Trophoblast cell (in vitro differentiated cells and primary cell): ENCODE measurements around the gene CENPX.

Source experiments
- DNase-seq, 2 donors: peaks; one replicate each; pipeline ENCODE4 v3.0.0-alpha.2; 2016
- H2AFZ ChIP-seq: 2 replicates; pipeline ENCODE4 v1.6.1; 2013; ENCODE audit warnings: low read length, moderate library complexity, mild to moderate bottlenecking; ENCODE audit not compliant: insufficient read depth, poor library complexity
- H2AK5ac ChIP-seq: 2 replicates; pipeline ENCODE4 v1.6.1; 2013; ENCODE audit warnings: mild to moderate bottlenecking, low read length
- H2BK120ac ChIP-seq: 2 replicates; pipeline ENCODE4 v1.6.1; 2013; ENCODE audit warnings: low read length, mild to moderate bottlenecking, moderate library complexity; ENCODE audit not compliant: insufficient read depth, poor library complexity
- H2BK12ac ChIP-seq: 2 replicates; pipeline ENCODE4 v1.6.1; 2013; ENCODE audit warnings: mild to moderate bottlenecking, low read length, moderate library complexity
- H2BK5ac ChIP-seq: 2 replicates; pipeline ENCODE4 v1.6.1; 2013; ENCODE audit warnings: low read length, low read depth, moderate library complexity, mild to moderate bottlenecking; ENCODE audit not compliant: poor library complexity
- H3K14ac ChIP-seq: 2 replicates; pipeline ENCODE4 v1.6.1; 2013; ENCODE audit warnings: mild to moderate bottlenecking, low read length
- H3K18ac ChIP-seq: 2 replicates; pipeline ENCODE4 v1.6.1; 2013; ENCODE audit warnings: mild to moderate bottlenecking, low read length
- H3K23ac ChIP-seq: 2 replicates; pipeline ENCODE4 v1.6.1; 2013; ENCODE audit warnings: low read length
- H3K27ac ChIP-seq: 2 replicates; pipeline ENCODE4 v1.5.1; 2013; ENCODE audit warnings: low read depth, mild to moderate bottlenecking, inconsistent platforms, low read length, moderate library complexity
- H3K27me3 ChIP-seq: 2 replicates; pipeline ENCODE4 v1.6.1; 2013; ENCODE audit warnings: inconsistent platforms, mild to moderate bottlenecking, low read length, moderate library complexity; ENCODE audit not compliant: insufficient read depth
- H3K36me3 ChIP-seq, 2 experiments: 1 replicate in 1 of 2; 2 replicates in 1 of 2; pipeline ENCODE4 v1.6.1; 2013; ENCODE audit warnings: low read length in 2 of 2, mild to moderate bottlenecking in 2 of 2, moderate library complexity in 1 of 2; ENCODE audit not compliant: insufficient read depth in 2 of 2, control insufficient read depth in 1 of 2
- H3K4ac ChIP-seq: 2 replicates; pipeline ENCODE4 v1.6.1; 2013; ENCODE audit warnings: low read depth, mild to moderate bottlenecking, low read length, moderate library complexity
- H3K4me1 ChIP-seq, 2 experiments: 1 replicate in 1 of 2; 2 replicates in 1 of 2; pipeline ENCODE4 v1.6.1; 2013; ENCODE audit warnings: low read length in 2 of 2, mild to moderate bottlenecking in 2 of 2, moderate library complexity in 1 of 2; ENCODE audit not compliant: insufficient read depth in 2 of 2, control insufficient read depth in 1 of 2
- H3K4me2 ChIP-seq: 2 replicates; pipeline ENCODE4 v1.6.1; 2013; ENCODE audit warnings: inconsistent platforms, mild to moderate bottlenecking, low read length, moderate library complexity
- H3K4me3 ChIP-seq: 2 replicates; pipeline ENCODE4 v1.5.1; 2013; ENCODE audit warnings: mild to moderate bottlenecking, low read depth, low read length, inconsistent platforms
- H3K79me1 ChIP-seq: one replicate; pipeline ENCODE4 v1.6.1; 2013; ENCODE audit warnings: low read length
- H3K79me2 ChIP-seq: 2 replicates; pipeline ENCODE4 v1.6.1; 2013; ENCODE audit warnings: low read length, mild to moderate bottlenecking; ENCODE audit not compliant: control insufficient read depth, insufficient read depth, poor library complexity
- H3K9ac ChIP-seq: 2 replicates; pipeline ENCODE4 v1.6.1; 2013; ENCODE audit warnings: mild to moderate bottlenecking, low read length
- H3K9me3 ChIP-seq: 2 replicates; pipeline ENCODE4 v1.6.1; 2013; ENCODE audit warnings: low read depth, mild to moderate bottlenecking, control low read depth, inconsistent platforms, low read length; ENCODE audit not compliant: insufficient read depth
- H4K12ac ChIP-seq: 2 replicates; pipeline ENCODE4 v1.6.1; 2013; ENCODE audit warnings: low read depth, mild to moderate bottlenecking, low read length, moderate library complexity
- H4K8ac ChIP-seq: 2 replicates; pipeline ENCODE4 v1.6.1; 2013; ENCODE audit warnings: low read depth, mild to moderate bottlenecking, low read length, moderate library complexity
- H4K91ac ChIP-seq: one replicate; pipeline ENCODE4 v1.6.1; 2013; ENCODE audit warnings: low read depth, mild to moderate bottlenecking, low read length, moderate library complexity
- WGBS: extraction: QIAGEN DNeasy Blood & Tissue Kit; methylation state at CpG from one replicate; pipeline ENCODE4 v1.1.7; 2013; ENCODE audit warnings: missing lambda C conversion rate; ENCODE audit not compliant: insufficient read length, insufficient coverage; ENCODE audit errors: extremely low coverage; 5-methylcytosine and 5-hydroxymethylcytosine counted together

The CENPX gene

DNA sequence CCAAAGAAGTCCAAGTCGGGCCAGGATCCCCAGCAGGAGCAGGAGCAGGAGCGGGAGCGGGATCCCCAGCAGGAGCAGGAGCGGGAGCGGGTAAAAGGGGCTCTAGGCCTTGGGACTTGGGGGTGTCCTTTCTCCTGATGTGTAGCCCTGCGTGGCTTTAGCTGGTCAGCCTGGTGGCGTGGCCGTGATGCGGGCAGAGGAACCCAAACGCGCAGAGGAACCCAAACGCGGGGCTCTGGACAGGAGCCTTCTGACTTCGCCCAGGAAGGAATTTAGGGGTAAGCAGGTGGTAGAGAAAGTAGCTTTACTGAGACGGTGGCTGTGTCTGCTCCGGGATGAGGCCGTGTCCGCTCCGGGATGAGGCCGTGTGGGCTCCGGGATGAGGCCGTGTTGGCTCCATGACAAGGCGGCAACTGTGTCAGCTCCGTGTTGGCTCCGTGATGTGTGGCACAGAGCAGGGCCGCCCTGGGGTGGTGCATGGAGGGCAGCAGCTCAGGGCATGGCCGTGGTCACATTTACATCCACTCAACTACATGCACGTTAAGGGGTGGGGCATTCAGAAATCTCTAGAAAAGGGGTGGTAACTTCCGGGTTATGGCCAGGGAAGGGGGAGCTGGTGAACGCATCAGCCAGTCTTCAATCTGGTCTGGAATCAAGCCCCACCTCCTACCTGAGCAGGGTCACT lies 25.8 kb downstream of the CENPX start:
- no peak overlapping the region for H3K4me2 ChIP-seq
- no peak overlapping the region for H4K91ac ChIP-seq
- H4K8ac ChIP-seq, result no peak overlapping the region
- H3K23ac ChIP-seq, result no peak overlapping the region
- no peak overlapping the region for H2AFZ ChIP-seq
- peaks cover 7% of the 10 kb centered on the region for H3K79me1 ChIP-seq
- H3K36me3 ChIP-seq, result peaks cover 4 to 12% of the 10 kb centered on the region in 2 experiments
- H3K4me3 ChIP-seq, result no peak overlapping the region
- no peak overlapping the region for H3K14ac ChIP-seq
- H3K9ac ChIP-seq, result no peak overlapping the region
- H3K4me1 ChIP-seq, result peaks cover 9 to 13% of the 10 kb centered on the region in 2 experiments
- H3K4ac ChIP-seq, result no peak overlapping the region
- no CpG with 5 or more reads among the region's 30 CpGs for WGBS
- DNase-seq, result peak in 1 of 2 donors; percentile 58
- no peaks in the 10 kb centered on the region for H3K79me2 ChIP-seq
- H2BK12ac ChIP-seq, result no peak overlapping the region
- no peak overlapping the region for H2BK5ac ChIP-seq
- H3K18ac ChIP-seq, result no peak overlapping the region
- H2BK120ac ChIP-seq, result no peak overlapping the region
- no peak overlapping the region for H3K27ac ChIP-seq
- H2AK5ac ChIP-seq, result no peak overlapping the region
- H3K27me3 ChIP-seq, result no peaks in the 10 kb centered on the region
- no peaks in the 10 kb centered on the region for H3K9me3 ChIP-seq
- no peak overlapping the region for H4K12ac ChIP-seq

DNA sequence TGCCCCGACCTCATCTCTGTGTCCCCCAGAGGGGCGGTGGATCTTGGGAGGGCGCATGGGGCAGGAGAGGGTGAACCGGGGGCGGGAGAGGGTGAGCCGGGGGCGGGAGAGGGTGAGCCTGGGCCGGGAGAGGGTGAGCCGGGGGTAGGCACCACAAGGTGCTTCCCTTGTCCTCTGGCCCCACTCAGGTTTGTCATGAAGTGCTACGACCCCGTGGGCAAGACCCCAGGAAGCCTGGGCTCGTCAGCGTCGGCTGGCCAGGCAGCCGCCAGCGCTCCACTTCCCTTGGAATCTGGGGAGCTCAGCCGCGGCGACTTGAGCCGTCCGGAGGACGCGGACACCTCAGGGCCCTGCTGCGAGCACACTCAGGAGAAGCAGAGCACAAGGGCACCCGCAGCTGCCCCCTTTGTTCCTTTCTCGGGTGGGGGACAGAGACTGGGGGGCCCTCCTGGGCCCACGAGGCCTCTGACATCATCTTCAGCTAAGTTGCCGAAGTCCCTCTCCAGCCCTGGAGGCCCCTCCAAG lies 26.4 kb downstream of the CENPX start:
- Histone ChIP-seq H3K4me3 (no peak overlapping the region), H3K4me2 (no peak overlapping the region), H2AK5ac (no peak overlapping the region), H3K79me1 (peaks cover 8% of the 10 kb centered on the region), H3K23ac (no peak overlapping the region), H4K8ac (no peak overlapping the region), H3K79me2 (no peaks in the 10 kb centered on the region), H3K4me1 (peaks cover 15 to 19% of the 10 kb centered on the region in 2 experiments), H2AFZ (no peak overlapping the region), H3K27ac (no peak overlapping the region), H2BK12ac (no peak overlapping the region), H3K9me3 (no peaks in the 10 kb centered on the region), H2BK5ac (no peak overlapping the region), H4K12ac (no peak overlapping the region), H3K18ac (no peak overlapping the region), H3K9ac (no peak overlapping the region), H2BK120ac (no peak overlapping the region), H4K91ac (no peak overlapping the region), H3K4ac (no peak overlapping the region), H3K27me3 (no peaks in the 10 kb centered on the region), H3K14ac (no peak overlapping the region), H3K36me3 (peaks cover 4 to 12% of the 10 kb centered on the region in 2 experiments)
- no peak for DNase-seq
- WGBS, result no CpG with 5 or more reads among the region's 28 CpGs

DNA sequence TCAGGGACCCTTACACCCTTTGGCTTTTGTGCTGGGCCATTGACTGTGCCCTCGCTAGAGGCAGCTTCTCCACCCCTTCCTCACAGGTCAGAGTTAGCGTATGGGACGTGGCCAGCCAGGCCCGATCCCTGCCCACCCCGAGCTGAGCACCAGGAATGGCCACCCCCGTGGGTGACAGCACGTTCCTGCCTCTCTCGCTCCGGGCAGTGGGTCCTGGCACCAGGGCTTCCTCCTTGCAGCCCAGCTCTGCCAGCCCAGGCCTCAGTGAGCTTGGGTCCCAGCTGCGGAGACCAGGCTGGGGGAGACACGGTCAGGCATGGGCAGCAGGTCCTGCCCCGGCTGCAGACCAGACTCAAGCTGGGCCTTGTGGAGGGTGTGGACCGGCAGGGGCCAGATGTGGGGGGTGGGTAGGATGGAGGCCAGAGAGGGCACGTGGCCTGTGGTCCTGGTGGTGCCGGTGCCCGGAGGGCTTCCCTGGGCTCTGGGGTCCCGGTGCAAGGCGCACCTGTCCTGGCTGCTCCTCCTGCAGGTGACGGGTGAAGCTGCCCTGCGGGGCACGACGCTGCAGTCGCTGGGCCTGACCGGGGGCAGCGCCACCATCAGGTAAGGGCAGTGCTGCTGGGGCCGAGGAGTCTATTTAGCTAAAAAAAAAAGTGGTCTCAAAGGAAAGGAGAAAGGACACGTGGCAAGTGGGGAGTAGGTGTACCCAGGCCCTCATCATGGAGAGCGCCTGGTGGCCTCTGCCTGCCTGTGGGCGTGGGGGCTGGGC lies 27.0 kb downstream of the CENPX start:
- Histone ChIP-seq H2AFZ (no peak overlapping the region), H4K12ac (no peak overlapping the region), H3K27ac (no peak overlapping the region), H3K23ac (no peak overlapping the region), H4K8ac (no peak overlapping the region), H3K79me2 (no peaks in the 10 kb centered on the region), H3K14ac (no peak overlapping the region), H3K4me2 (no peak overlapping the region), H3K4me3 (no peak overlapping the region), H3K4me1 (peaks cover 19 to 22% of the 10 kb centered on the region in 2 experiments), H3K9ac (no peak overlapping the region), H3K36me3 (peaks cover 4 to 16% of the 10 kb centered on the region in 2 experiments), H3K4ac (no peak overlapping the region), H2BK120ac (no peak overlapping the region), H2AK5ac (no peak overlapping the region), H3K79me1 (peaks cover 10% of the 10 kb centered on the region), H2BK12ac (no peak overlapping the region), H4K91ac (peak overlapping the region; percentile 13), H3K9me3 (peaks cover 2% of the 10 kb centered on the region), H3K27me3 (no peaks in the 10 kb centered on the region), H3K18ac (no peak overlapping the region), H2BK5ac (no peak overlapping the region)
- no CpG with 5 or more reads among the region's 29 CpGs for WGBS
- no peak for DNase-seq

DNA sequence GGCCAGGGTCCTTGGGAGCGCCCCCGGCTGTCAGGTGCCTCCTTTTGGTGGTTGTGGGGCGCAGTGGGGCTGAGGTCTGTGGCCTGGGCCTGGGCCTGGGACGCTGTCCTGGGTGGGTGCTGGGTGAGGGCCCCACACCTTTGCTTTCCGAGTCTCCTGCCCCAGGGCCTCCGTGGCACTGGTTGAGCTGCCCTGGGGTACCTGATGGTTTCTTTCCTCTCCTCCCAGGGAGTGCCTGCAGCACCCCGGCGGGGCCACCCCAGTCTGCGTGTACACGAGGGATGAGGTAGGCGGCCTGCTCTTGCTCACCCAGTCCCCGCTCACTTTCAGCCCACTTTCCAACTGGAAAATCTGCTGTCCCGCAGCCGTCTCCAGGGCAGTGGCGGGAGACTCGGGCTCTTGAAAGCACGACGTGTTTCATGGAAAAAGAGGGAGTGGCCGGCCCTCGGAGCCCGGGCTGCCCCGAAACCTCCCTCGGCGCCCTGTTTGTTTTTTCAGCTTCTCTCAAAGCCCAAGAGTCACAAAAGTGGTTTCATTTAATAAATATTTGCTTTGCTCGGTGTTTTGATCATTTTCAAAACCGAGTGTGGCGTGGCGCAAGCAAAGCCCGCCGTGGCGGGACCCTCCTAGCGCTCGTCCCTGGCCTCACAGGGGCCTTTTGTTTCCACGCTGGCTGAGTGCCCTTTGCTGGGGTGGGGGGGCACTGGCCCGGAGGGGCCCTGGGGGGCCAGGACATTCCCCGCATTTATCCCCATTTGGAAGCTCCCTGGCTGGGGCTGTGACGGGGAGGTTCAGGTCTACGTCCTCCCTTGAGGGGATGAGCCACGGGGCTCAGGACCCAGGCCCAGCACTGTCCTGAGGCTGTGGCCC lies 27.9 kb downstream of the CENPX start:
- Histone ChIP-seq H3K9ac (no peak overlapping the region), H3K36me3 (peaks cover 7 to 17% of the 10 kb centered on the region in 2 experiments), H3K18ac (no peak overlapping the region), H3K9me3 (peaks cover 9% of the 10 kb centered on the region), H3K27me3 (no peaks in the 10 kb centered on the region), H3K27ac (no peak overlapping the region), H2AFZ (no peak overlapping the region), H3K4me1 (peaks cover 19 to 22% of the 10 kb centered on the region in 2 experiments), H3K14ac (no peak overlapping the region), H3K23ac (no peak overlapping the region), H3K79me1 (peaks cover 10% of the 10 kb centered on the region), H4K8ac (no peak overlapping the region), H3K4me2 (no peak overlapping the region), H3K4ac (no peak overlapping the region), H4K91ac (peak overlapping the region; percentile 13), H4K12ac (no peak overlapping the region), H3K79me2 (no peaks in the 10 kb centered on the region), H3K4me3 (no peak overlapping the region), H2BK5ac (no peak overlapping the region), H2AK5ac (no peak overlapping the region), H2BK12ac (no peak overlapping the region), H2BK120ac (no peak overlapping the region)
- DNase-seq, result peak in 1 of 2 donors; percentile 7
- no CpG with 5 or more reads among the region's 39 CpGs for WGBS
